Measurements from ENCODE around the gene LAMTOR4. TPM values are rescaled to one million over a fixed set of nuclear protein-coding genes. Genes with fewer than 3 reads are reported as not detected.

The LAMTOR4 gene
- total and polyA plus RNA-seq, 12 donors, result 33.1 to 266 (median 159) TPM

- DNase-seq, result no peak
- Histone ChIP-seq H3K27me3 (peaks cover 10% of the 10 kb centered on the region), H3K4me1 (replicated peaks in 1 of 2) (peaks cover 0 to 12% of the 10 kb centered on the region in 2 donors), H3K9me3 (replicated peaks in 1 of 3) (no peaks in the 10 kb centered on the region), H3K4me3 (no peak overlapping the region), H3K27ac (no peak overlapping the region), H3K36me3 (replicated peaks in 1 of 2) (no peaks in the 10 kb centered on the region)
- intact Hi-C loops (cut with DNase I), result no loop called here
- WGBS, 4 donors, result 86 to 98% (median 95%) methylated on average over 5 of the region's 5 CpGs
- TF ChIP-seq CTCF (IDR thresholded peaks at IDR 0.05), result no peak
- TF ChIP-seq POLR2A (IDR thresholded peaks at IDR 0.05), result no peak
Observed at GRCh38 chr7:100174582-100174981, 25.9 kb downstream of the LAMTOR4 start.

- peaks cover 0 to 12% of the 10 kb centered on the region in 2 donors for H3K4me1 ChIP-seq (replicated peaks in 1 of 2)
- 94 to 98% (median 95%) methylated on average over 14 of the region's 14 CpGs for WGBS, 4 donors
- no peak for DNase-seq
- no peak overlapping the region for H3K27ac ChIP-seq
- H3K27me3 ChIP-seq, result peaks cover 10% of the 10 kb centered on the region
- H3K4me3 ChIP-seq, result no peak overlapping the region
- H3K36me3 ChIP-seq (replicated peaks in 1 of 2), result no peaks in the 10 kb centered on the region
- TF ChIP-seq CTCF (IDR thresholded peaks at IDR 0.05), result no peak
- TF ChIP-seq POLR2A (IDR thresholded peaks at IDR 0.05), result no peak
- H3K9me3 ChIP-seq (replicated peaks in 1 of 3), result no peaks in the 10 kb centered on the region
- intact Hi-C loops (cut with DNase I), result no loop called here
Observed at GRCh38 chr7:100175296-100175935, 26.7 kb downstream of the LAMTOR4 start.

- DNase-seq, result no peak
- Histone ChIP-seq H3K27ac (no peak overlapping the region), H3K9me3 (replicated peaks in 1 of 3) (no peaks in the 10 kb centered on the region), H3K27me3 (peaks cover 4% of the 10 kb centered on the region), H3K36me3 (replicated peaks in 1 of 2) (no peaks in the 10 kb centered on the region), H3K4me1 (replicated peaks in 1 of 2) (peaks cover 0 to 8% of the 10 kb centered on the region in 2 donors), H3K4me3 (peak overlapping the region in 1 of 4 donors; percentile 46)
- 55 to 61% (median 56%) methylated on average over 14 of the region's 14 CpGs for WGBS, 4 donors
- no peak for TF ChIP-seq CTCF (IDR thresholded peaks at IDR 0.05)
- no peak for TF ChIP-seq POLR2A (IDR thresholded peaks at IDR 0.05)
- intact Hi-C loops (cut with DNase I), result no loop called here
Observed at GRCh38 chr7:100176096-100177044, 27.7 kb downstream of the LAMTOR4 start.

All from adrenal gland (tissue), 12 donors.